GM12801 (cell line): ENCODE data around the gene ATG5.

Experiments
- TF ChIP-seq, protein P1 (sequence below): IDR thresholded peaks from one replicate; pipeline ENCODE4 v1.5.1; 2011; ENCODE audit warnings: control low read depth; ENCODE audit not compliant: insufficient read length; ENCODE audit errors: extremely low read depth

ATG5 gene

DNA sequence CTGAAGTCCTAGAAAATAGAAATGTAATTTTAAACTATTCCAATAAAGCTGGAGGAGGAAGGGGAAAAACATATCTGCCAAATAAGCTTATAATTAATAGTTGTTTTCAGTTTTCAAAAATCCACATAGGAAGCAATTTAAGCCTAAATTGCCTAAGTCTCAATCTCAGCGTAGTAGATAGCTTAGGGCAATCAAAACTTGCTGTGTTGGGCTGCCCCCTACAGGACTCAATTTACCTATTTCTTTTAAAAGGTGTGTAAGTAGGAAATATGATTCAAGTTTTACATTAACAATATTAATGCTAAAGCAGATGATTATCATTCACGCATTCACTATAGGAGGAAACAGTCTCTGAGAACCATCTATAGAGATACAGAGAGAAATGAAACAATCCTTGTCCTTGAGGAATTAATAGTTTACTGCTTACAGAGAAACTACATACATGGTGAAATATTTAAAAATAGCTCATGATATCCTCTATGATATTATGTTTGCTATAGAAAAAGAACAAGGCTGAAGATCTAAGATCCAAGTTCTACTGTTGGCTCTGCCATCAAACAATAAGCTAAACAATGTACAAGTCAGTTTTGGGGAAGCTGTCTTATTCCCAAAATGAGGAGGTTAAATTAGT, 102.1 kb downstream of the ATG5 start:
- TF ChIP-seq, protein P1, sequence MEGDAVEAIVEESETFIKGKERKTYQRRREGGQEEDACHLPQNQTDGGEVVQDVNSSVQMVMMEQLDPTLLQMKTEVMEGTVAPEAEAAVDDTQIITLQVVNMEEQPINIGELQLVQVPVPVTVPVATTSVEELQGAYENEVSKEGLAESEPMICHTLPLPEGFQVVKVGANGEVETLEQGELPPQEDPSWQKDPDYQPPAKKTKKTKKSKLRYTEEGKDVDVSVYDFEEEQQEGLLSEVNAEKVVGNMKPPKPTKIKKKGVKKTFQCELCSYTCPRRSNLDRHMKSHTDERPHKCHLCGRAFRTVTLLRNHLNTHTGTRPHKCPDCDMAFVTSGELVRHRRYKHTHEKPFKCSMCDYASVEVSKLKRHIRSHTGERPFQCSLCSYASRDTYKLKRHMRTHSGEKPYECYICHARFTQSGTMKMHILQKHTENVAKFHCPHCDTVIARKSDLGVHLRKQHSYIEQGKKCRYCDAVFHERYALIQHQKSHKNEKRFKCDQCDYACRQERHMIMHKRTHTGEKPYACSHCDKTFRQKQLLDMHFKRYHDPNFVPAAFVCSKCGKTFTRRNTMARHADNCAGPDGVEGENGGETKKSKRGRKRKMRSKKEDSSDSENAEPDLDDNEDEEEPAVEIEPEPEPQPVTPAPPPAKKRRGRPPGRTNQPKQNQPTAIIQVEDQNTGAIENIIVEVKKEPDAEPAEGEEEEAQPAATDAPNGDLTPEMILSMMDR, result no peak

DNA sequence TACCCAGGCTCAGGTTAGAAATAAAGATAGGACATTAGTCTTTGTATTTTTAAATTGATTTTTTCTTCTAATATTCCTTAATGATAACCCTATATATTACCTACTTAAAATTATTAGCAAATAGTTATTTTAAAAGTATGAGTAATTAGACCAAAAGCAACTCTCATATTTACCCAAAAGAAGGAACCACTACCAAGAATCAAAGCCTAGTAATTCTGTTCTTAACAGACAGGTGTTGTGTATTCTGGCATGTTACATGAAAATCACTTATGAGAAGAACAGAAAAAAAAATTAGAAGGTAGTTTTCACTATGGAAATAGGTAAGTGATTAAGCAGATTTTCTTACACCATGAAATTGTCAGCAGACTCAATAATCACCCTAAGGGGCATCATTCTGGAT, 105.1 kb downstream of the ATG5 start:
- TF ChIP-seq, protein P1, result no peak

DNA sequence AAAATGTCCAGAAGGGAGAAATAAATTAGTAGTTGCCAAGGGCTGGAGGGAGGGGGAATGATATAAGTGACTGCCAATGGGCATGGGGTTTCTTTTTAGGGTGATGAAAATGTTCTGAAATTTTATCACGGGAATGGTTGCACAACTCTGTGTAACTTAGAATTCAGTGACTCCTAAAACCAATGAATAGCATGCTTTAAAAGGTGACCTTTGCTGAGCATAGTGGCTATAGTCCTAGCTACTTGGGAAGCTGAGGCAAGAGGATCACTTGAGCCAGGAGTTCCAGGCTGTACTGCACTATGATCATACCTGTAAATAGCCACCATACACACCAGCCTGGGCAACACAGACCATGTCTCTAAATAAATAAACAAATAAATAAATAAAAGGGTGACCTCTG, 109.0 kb downstream of the ATG5 start:
- TF ChIP-seq, protein P1, result no peak

DNA sequence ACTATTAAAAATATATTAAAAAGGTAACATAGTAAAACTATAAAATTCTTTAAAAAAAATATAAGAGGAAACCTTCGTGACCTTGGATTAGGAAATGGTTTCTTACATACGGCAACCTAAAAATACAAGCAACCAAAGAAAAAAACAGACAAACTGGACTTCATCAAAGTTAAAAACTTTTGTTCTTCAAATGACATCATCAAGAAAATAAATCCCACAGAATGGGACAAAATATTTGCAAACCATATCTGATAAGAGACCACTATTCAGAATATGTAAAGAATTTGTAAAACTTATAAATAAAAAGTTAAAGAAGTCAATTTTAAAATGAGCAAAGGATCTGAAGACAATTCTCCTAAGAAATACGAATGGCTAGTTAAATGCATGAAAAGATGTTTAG, 110.0 kb downstream of the ATG5 start:
- TF ChIP-seq, protein P1, result no peak

DNA sequence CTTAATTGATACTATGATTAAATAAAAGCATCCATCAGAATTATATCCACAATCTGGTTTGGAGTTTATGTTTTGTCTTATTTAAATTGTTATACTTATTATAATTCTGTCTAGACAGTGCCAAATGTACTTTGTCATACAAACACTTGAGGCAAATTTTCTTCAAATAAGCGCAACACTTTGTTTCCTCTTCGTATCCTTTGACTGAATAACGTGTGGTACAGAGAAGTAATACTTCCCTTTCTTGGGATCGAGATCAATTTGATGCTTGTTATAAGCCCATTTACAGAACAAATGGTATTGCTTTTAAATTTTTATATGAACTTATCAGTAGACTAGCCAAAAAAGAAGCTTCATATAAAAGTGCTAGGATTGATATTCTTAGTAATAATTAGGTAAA, 111.0 kb downstream of the ATG5 start:
- TF ChIP-seq, protein P1, result no peak

DNA sequence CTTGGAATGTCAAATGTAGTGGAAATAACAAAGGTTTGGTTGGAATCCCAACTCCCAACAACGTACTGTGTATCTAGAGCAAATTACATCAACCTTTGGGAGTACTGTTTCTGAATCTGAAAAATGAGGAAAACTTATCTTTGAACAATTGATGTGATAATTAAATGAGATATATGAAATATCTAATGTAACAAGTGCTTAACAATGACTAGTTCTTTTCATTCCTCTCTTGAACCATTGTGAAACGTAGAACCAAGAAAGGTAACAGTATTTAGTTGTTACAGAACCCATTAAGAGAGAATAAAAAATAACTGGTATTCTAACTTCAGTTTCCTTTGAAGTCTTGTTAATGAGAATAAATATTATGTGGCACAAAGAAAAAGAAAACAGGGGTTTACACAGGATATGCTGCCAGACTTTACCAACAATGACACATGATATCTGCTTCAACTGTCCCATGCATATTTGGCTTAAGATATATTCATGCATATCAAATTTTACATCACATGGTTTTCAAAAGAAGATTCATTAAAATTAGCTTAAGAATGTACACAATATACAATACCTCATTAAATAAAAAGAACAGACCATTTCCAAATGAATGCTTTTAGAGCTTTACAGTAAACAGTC, 111.8 kb downstream of the ATG5 start:
- TF ChIP-seq, protein P1, result no peak

DNA sequence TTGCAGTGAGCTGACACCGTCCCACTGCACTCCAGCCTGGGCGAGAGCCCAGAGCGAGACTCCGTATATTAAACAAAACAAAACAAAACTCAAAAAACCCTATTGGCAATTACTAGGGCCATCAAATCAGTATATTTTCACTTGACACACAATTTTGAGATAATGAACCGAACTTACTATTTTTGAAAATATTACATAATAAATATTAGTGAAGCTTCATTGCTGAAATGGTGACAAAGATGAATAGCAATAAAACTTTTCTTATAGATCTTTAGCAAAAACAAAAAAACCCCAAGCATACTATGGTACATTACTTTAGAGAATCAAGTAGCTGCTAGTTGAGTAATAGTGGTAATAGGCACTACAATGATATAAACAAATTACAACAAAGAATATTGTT, 113.0 kb downstream of the ATG5 start:
- TF ChIP-seq, protein P1, result no peak
